GM04504 (cell line): ENCODE results near the gene CLCN1.

Source experiments
- DNase-seq: peaks from one replicate; pipeline ENCODE4 v3.0.0-alpha.2; 2012; ENCODE audit warnings: low read depth

The CLCN1 gene

GRCh38 chr7:143367972-143368371 is 52.1 kb downstream of the CLCN1 start:
- DNase-seq: no peak

- DNase-seq: no peak
These were observed 52.5 kb downstream of the CLCN1 start for GRCh38 chr7:143368387-143368786.

- no peak for DNase-seq
These were observed 54.1 kb downstream of the CLCN1 start for GRCh38 chr7:143369678-143370651.

GRCh38 chr7:143372070-143372469 is 56.2 kb downstream of the CLCN1 start:
- DNase-seq: no peak

GRCh38 chr7:143373255-143373794 is 57.4 kb downstream of the CLCN1 start:
- no peak for DNase-seq

- no peak for DNase-seq
These were observed 58.6 kb downstream of the CLCN1 start for GRCh38 chr7:143374561-143374960.

- DNase-seq: no peak
These were observed 59.6 kb downstream of the CLCN1 start for GRCh38 chr7:143375298-143376034.

GRCh38 chr7:143376396-143376795 is 60.5 kb downstream of the CLCN1 start:
- no peak for DNase-seq

- no peak for DNase-seq
These were observed 63.8 kb downstream of the CLCN1 start for GRCh38 chr7:143379611-143380259.

GRCh38 chr7:143380260-143380645 is 64.3 kb downstream of the CLCN1 start:
- DNase-seq: peak; percentile 77

- DNase-seq: peak; percentile 88
These were observed 64.9 kb downstream of the CLCN1 start, which contains the start of gene ZYX for GRCh38 chr7:143380646-143381426. ZYX (plus strand) TSS chr7:143381345; CDS start chr7:143381572, 227 bp downstream.

- DNase-seq: no peak
These were observed 65.7 kb downstream of the CLCN1 start for GRCh38 chr7:143381427-143382125.

- no peak for DNase-seq
These were observed 66.3 kb downstream of the CLCN1 start for GRCh38 chr7:143382126-143382790.

GRCh38 chr7:143382791-143383641 is 67.1 kb downstream of the CLCN1 start:
- no peak for DNase-seq

GRCh38 chr7:143383642-143383957 is 67.7 kb downstream of the CLCN1 start:
- DNase-seq: no peak

GRCh38 chr7:143384148-143384547 is 68.2 kb downstream of the CLCN1 start:
- DNase-seq: no peak

GRCh38 chr7:143384661-143385631 is 69.0 kb downstream of the CLCN1 start:
- DNase-seq: no peak
